NAMALWA (cell line): Measurements from ENCODE around the gene DENND1A.
"Not testable (repeated sequence)": the region's sequence is repeated elsewhere in the genome, so short reads cannot be mapped to it uniquely, and the experiment has no call there.

Experiments
- DNase-seq: peaks from one replicate; pipeline ENCODE4 v3.0.0-alpha.2; 2015; ENCODE audit warnings: low spot score

Gene DENND1A

GRCh38 chr9:123410281-123410910 lies 519.5 kb downstream of the DENND1A start:
- DNase-seq, result no peak

GRCh38 chr9:123408313-123409262 lies 521.3 kb downstream of the DENND1A start:
- no peak for DNase-seq

DNA sequence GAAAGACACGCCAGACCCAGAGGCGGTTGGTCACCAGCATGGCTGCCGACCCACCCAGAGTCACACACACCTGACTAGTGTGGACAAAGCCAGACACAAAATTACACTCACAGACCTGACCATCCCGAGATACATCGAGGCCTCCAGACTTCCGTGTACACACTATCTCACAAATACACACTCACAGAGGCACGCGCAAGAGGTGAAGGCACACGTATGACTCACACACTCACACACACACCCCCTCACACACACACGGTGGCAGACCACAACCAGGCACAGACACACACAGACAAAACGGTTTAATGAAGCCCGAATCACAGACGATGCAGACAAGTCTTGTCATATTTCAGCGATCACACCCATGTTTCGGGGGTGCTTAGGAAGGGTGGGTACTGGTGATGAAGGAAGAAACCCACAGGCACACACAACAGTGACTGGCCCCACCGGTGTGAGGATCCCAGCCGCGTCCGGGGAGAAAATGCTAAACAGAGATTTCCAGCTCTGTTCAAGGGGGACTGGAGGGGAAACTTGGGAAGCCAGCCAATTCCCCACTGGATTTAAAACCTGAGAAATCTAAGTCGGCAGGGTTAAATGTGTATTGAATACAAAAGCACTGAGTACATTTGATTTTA lies 522.6 kb downstream of the DENND1A start:
- no peak for DNase-seq

- no peak for DNase-seq
These were observed 523.2 kb downstream of the DENND1A start for GRCh38 chr9:123406691-123407216.

- DNase-seq, result no peak
These were observed 523.9 kb downstream of the DENND1A start for GRCh38 chr9:123406016-123406415.

- no peak for DNase-seq
These were observed 526.9 kb downstream of the DENND1A start for GRCh38 chr9:123402981-123403509.

GRCh38 chr9:123401879-123402513 lies 527.9 kb downstream of the DENND1A start:
- DNase-seq, result peak; percentile 72

GRCh38 chr9:123400926-123401503 lies 528.9 kb downstream of the DENND1A start:
- DNase-seq, result no peak

DNA sequence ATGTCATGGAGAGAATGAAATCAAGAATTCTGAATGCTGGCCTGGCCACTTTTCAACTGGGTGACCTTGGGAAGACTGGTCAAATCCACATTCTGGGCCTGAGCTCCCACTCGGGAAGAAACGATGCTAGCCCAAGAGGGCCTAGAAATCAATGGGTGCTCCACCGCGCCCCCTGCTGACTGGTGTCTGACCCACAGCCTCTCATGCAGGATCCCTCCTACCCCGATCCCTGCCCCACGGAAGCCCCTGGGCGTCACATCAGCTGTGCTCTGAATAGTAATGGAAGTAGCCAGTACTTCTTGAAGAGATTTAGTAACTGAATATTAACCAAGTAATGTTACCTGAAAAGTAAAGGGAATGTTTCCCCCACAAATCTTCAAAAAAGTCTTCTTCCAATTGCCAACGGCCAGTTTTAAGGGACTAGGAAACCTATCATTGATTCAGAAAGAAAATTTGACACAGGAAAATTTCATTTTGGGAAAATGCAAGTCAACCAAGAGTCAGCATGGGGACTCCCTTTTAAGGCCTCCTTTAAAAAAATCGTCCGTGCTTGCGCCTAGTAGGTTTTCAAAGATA lies 530.0 kb downstream of the DENND1A start:
- DNase-seq, result peak; percentile 36

- DNase-seq, result not testable (repeated sequence)
These were observed 531.0 kb downstream of the DENND1A start for GRCh38 chr9:123398938-123399337.

GRCh38 chr9:123397975-123398374 lies 532.0 kb downstream of the DENND1A start:
- DNase-seq, result no peak

DNA sequence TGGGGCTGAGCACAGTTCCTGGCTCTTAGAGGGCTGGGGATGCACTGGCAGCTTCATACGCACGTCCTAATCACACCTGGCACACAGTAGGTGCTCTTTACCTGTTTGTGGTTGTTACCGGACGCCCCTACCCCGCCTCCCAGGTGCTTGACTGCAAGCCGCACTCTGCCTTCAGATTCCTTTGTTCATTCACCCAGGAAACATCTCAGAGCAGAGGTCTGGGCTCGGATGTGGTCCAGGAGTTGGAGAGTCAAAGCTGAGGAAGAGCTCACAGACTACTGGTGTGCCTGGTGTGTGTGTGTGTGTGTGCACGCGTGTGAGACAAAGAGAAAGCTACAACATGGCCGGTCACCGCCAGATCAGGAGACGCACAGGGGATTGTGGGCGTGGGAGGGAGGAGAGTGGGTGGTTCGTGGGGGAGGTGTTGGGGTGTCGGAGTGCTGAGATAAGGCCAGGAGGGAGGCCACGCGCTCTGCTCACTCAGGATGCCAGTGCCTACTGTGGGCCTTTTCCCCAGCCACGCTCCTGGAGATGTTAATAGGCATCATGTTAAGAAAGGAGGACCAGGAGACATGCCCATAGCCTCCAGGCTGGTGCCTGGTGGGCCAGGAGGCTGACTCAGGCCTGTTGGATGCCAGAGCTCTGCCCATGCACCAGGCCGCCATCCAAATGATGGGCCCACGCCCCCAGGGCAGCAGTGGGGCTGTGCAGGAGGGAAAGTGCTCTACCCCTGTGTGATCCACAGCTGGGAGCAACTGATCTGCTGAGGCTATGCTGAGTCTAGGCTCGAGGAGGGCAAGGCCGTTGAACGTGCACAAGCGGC lies 534.0 kb downstream of the DENND1A start:
- DNase-seq, result no peak

DNA sequence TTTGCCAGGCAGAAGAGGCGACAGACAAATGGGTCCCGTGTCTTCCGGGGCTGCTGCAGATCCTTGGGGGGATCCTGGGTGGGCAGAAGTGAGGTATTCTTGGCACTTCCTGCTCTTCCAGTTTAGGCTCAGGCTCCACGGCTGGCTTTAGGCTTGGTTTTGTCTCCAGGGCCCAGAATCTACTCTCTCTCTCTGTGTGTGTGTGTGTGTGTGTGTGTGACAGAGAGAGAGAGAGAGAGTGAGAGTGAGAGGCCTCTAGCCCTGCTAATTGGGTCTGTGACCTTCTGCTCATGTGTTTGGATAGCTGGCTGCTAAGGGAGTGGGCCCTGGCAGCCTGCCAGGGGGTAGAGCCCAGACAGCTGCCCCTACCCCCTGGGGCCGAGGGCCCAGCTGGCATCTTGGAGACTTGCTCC lies 534.6 kb downstream of the DENND1A start:
- DNase-seq, result peak; percentile 39

DNA sequence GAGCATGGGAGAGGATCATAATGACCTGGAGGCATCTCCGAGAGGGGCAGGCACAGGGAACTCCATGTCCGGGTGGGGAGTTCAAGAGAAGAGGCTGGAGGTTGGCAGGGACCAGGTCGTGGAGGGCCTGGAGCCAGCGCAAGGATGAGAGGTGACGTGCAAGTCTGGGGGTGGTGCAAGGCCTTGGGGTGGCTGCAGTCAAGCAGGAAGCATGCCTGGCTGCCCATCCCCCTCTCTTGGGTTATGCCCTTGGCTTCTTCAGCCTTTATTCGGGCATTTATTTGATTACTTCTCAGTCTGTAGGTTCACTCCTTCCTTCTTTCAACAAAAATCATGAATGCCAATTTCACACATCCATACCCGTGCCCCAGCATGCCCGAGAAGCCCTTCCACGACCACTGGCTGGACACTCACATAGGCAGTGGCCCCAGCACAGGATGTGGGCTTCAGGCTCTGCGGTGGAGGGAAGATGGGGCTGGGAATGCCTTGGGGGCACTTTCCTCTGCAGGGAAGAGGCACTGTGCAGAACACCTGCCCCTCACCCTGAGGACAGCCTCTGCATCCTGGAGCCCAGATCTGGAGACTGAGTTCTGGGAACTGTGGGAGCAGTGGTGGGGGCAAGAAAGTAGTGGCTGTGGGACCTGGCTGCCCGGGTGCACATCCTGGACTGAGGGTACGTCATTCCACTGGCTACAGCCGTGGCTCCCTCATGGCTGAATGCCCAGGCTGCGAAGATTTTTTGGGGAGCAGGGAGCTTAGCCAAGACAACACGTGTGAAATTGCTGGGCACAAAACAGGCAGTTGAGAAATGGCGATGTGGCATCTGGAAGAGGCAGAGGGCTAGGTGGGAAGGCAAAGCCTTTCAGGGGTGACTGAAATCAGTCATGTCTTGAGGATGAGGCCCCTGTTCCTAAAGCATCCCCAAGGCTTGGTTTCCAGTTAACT lies 535.4 kb downstream of the DENND1A start:
- DNase-seq, result no peak

GRCh38 chr9:123392802-123393201 lies 537.1 kb downstream of the DENND1A start:
- DNase-seq, result no peak

DNA sequence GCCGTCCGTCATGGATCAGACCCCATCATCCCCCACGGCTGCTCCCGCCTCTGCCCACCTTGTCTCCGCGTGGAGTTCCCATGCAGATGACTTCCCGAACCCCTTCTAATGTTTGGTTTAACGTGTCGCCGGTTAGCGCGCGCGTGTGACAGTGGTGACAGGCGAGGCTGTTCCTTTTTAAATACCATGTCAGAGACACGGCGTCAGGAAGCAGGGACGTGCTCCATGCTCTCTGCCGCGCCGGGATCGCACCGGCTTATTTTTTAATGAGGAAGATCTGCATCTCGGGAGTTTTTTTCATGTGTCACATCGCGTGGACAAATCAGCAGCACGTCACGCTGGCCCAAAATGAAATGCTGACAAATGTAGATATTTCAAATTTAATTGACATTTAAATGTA lies 538.0 kb downstream of the DENND1A start:
- no peak for DNase-seq

GRCh38 chr9:123391233-123391632 lies 538.7 kb downstream of the DENND1A start:
- no peak for DNase-seq

DNA sequence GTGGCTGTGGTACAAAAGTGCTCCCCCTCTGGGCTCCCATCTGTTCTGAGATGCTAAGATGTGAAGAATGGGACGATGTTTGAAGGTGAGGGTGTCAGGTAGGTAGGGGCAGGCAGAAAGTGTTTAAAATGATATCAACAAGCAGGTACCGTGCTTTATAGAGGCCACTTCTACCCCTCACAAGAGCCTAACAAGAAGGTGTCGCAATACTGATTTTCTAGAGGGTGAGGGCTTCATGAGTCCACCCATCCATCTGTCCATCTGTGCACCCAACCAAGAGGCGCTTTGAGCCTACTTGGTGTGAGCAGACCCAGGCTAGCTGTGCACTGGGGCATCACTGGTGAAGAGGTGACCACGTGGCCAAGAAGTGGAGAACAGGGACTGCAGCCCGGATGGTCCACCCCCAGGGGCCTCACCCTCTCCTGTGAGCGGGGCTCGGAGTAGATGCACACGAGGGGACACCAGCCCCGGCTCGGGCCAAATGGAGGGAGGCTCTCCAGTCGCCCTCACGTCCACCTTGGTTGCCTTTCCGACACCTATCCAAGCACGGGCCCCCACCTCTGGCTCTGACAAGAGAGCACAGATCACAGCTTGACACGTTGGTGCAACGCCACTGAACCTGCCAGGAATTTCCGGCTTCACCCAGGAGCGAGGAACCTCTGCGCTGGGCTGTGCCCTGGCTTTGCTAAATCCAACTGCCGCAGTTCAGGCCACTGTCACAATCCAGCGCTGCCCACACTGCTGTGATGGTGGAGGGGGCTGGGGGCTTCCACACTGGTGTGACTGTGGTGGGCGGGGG lies 539.4 kb downstream of the DENND1A start:
- DNase-seq, result no peak
